Uterus (tissue), 2 donors: ENCODE results near the gene TRIM66.

ENCODE experiments used
- CTCF ChIP-seq, 4 experiments: fragments of 200-600 bp in 2 of 4; fragments of 450-650 bp in 2 of 4; sonication (generic) in 2 of 4; IDR thresholded peaks; one replicate each; pipeline ENCODE4 v1.5.1; 2016 to 2019; ENCODE audit warnings: antibody characterized with exemption in 4 of 4, mild to moderate bottlenecking in 2 of 4, moderate library complexity in 1 of 4
- POLR2A ChIP-seq, 2 donors: fragments of 450-650 bp; IDR thresholded peaks; one replicate each; pipeline ENCODE4 v1.6.1; 2016; ENCODE audit warnings: antibody characterized with exemption in 2 of 2, mild to moderate bottlenecking in 1 of 2, moderate library complexity in 1 of 2

- no peak for TF ChIP-seq CTCF (IDR thresholded peaks at IDR 0.05)
- TF ChIP-seq POLR2A (IDR thresholded peaks at IDR 0.05), result no peak
Observed at GRCh38 chr11:8593455-8593854, 89.0 kb downstream of the TRIM66 start.
